ENCODE measurements around the gene ZIC1. TPM values are rescaled to one million over a fixed set of nuclear protein-coding genes. Genes with fewer than 3 reads are reported as not detected.

Gene ZIC1
- total and polyA plus RNA-seq, 2 donors (not counting 1 experiment from before 2014, with no cell fraction given), result not detected

DNA sequence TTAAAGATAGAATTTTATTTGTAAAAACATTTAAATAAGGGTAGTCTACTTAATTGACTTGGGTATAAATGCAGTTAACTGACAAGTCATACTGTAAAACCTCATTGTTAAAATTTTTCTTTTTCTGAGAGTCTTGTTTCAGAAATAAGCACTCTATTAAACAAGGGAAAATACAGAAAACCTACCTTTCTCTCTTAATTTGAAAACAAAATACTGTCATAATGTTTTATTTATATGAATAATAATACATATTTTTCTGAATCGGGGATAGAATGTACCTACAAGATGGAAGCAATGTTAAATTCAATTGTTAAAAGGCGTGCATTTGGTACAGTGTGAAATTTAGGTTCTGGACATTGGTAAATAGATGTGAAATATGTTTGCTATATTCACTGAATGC is 17.8 kb downstream of the ZIC1 start:
- Histone ChIP-seq H3K79me2 (ENCODE audit: control insufficient read depth, insufficient read depth, low read length) (no peaks in the 10 kb centered on the region), H3K9ac (ENCODE audit: low read length) (no peak overlapping the region), H3K27ac (ENCODE audit: low read length in 2 of 2) (no peak overlapping the region), H3K4me3 (ENCODE audit: control extremely low read depth in 1 of 5, extremely low read depth in 1 of 5, insufficient read depth in 1 of 5, low read depth in 2 of 5, low read length in 4 of 5) (no peak overlapping the region), H4K20me1 (ENCODE audit: control insufficient read depth, insufficient read depth, low read length, poor library complexity, severe bottlenecking) (no peaks in the 10 kb centered on the region), H3K9me3 (ENCODE audit: control extremely low read depth in 1 of 3, control insufficient read depth in 2 of 3, insufficient read depth in 1 of 3, low read length in 2 of 3) (peaks cover 0 to 20% (median 0%) of the 10 kb centered on the region in 3 donors), H3K4me2 (replicated peaks; ENCODE audit: low read depth, low read length, poor library complexity, severe bottlenecking) (no peak overlapping the region), H2AFZ (ENCODE audit: insufficient read depth, low read depth, low read length, poor library complexity, severe bottlenecking) (no peak overlapping the region), H3K4me1 (ENCODE audit: control insufficient read depth in 2 of 2, insufficient read depth in 2 of 2, low read length in 2 of 2) (no peaks in the 10 kb centered on the region), H3K27me3 (replicated peaks in 1 of 4; ENCODE audit: control extremely low read depth in 1 of 4, control insufficient read depth in 3 of 4, insufficient read depth in 4 of 4, low read length in 3 of 4) (peaks cover 0 to 30% (median 13%) of the 10 kb centered on the region in 4 experiments), H3K36me3 (replicated peaks in 1 of 2; ENCODE audit: control extremely low read depth in 1 of 2, control insufficient read depth in 1 of 2, extremely low read depth in 1 of 2, insufficient read depth in 2 of 2, low read length in 1 of 2) (no peaks in the 10 kb centered on the region)
- ATAC-seq (ENCODE audit: low read depth), result no peak
- Mint-ChIP-seq H3K4me3 (no peak overlapping the region), H3K9me3 (ENCODE audit: insufficient read depth) (no peaks in the 10 kb centered on the region), H3K27ac (no peak overlapping the region), H3K27me3 (peaks cover 33% of the 10 kb centered on the region), H3K4me1 (no peaks in the 10 kb centered on the region)
- DNase-seq, result no peak
- WGBS (ENCODE audit: insufficient coverage), result no CpG with 5 or more reads among the region's 2 CpGs
- TF ChIP-seq EZH2 (IDR thresholded peaks at IDR 0.05; ENCODE audit: borderline replicate concordance, insufficient read depth, low read depth, low read length, poor library complexity, severe bottlenecking) (no peak), CTCF (IDR thresholded peaks at IDR 0.05) (no peak)
- intact Hi-C loops (cut with micrococcal nuclease), result no loop called here
- ChIA-PET CTCF (no interaction called here), POLR2A (no interaction called here)

DNA sequence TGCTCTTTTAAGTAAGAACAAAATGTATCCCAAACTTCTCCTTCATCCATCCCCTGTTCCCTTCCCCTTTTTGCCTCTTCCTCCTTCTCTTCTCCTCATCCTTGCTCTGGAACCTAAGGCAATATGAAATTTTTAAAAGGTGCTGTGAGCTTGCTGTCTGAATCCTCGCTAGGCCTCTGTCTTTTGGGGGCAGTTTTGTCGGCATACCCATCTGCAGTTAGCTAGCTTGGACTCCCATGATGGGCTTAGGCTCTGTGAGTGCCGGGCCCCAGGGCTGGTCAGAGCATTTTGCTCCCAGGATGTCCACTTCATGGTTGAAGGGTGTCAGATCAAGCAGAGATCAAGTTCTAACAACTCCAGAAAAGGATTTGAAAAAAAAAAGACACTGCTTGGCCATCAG is 18.6 kb downstream of the ZIC1 start:
- H3K27me3 ChIP-seq (replicated peaks in 1 of 4; ENCODE audit: control extremely low read depth in 1 of 4, control insufficient read depth in 3 of 4, insufficient read depth in 4 of 4, low read length in 3 of 4), result peaks cover 0 to 22% (median 7%) of the 10 kb centered on the region in 4 experiments
- H3K4me2 ChIP-seq (replicated peaks; ENCODE audit: low read depth, low read length, poor library complexity, severe bottlenecking), result no peak overlapping the region
- no peaks in the 10 kb centered on the region for H3K79me2 ChIP-seq (ENCODE audit: control insufficient read depth, insufficient read depth, low read length)
- Mint-ChIP-seq H3K9me3 (ENCODE audit: insufficient read depth) (no peaks in the 10 kb centered on the region), H3K4me1 (no peaks in the 10 kb centered on the region), H3K27me3 (peaks cover 28% of the 10 kb centered on the region), H3K4me3 (no peak overlapping the region), H3K27ac (no peak overlapping the region)
- DNase-seq (no peak), ATAC-seq (ENCODE audit: low read depth) (no peak)
- no peak overlapping the region for H3K9ac ChIP-seq (ENCODE audit: low read length)
- H3K4me1 ChIP-seq (ENCODE audit: control insufficient read depth in 2 of 2, insufficient read depth in 2 of 2, low read length in 2 of 2), result no peaks in the 10 kb centered on the region
- intact Hi-C loops (cut with micrococcal nuclease), result no loop called here
- TF ChIP-seq CTCF (IDR thresholded peaks at IDR 0.05), result no peak
- TF ChIP-seq EZH2 (IDR thresholded peaks at IDR 0.05; ENCODE audit: borderline replicate concordance, insufficient read depth, low read depth, low read length, poor library complexity, severe bottlenecking), result no peak
- H3K36me3 ChIP-seq (replicated peaks in 1 of 2; ENCODE audit: control extremely low read depth in 1 of 2, control insufficient read depth in 1 of 2, extremely low read depth in 1 of 2, insufficient read depth in 2 of 2, low read length in 1 of 2), result no peaks in the 10 kb centered on the region
- CTCF ChIA-PET, result no interaction called here
- H3K4me3 ChIP-seq (ENCODE audit: control extremely low read depth in 1 of 5, extremely low read depth in 1 of 5, insufficient read depth in 1 of 5, low read depth in 2 of 5, low read length in 4 of 5), result no peak overlapping the region
- H3K27ac ChIP-seq (ENCODE audit: low read length in 2 of 2), result no peak overlapping the region
- no peak overlapping the region for H2AFZ ChIP-seq (ENCODE audit: insufficient read depth, low read depth, low read length, poor library complexity, severe bottlenecking)
- POLR2A ChIA-PET, result no interaction called here
- H4K20me1 ChIP-seq (ENCODE audit: control insufficient read depth, insufficient read depth, low read length, poor library complexity, severe bottlenecking), result no peaks in the 10 kb centered on the region
- H3K9me3 ChIP-seq (ENCODE audit: control extremely low read depth in 1 of 3, control insufficient read depth in 2 of 3, insufficient read depth in 1 of 3, low read length in 2 of 3), result peaks cover 0 to 16% (median 0%) of the 10 kb centered on the region in 3 donors
- 96% methylated on average over 3 of the region's 3 CpGs for WGBS (ENCODE audit: insufficient coverage)

All from B cell (primary cell).